Measurements from ENCODE around the gene LSM14A.

DNA sequence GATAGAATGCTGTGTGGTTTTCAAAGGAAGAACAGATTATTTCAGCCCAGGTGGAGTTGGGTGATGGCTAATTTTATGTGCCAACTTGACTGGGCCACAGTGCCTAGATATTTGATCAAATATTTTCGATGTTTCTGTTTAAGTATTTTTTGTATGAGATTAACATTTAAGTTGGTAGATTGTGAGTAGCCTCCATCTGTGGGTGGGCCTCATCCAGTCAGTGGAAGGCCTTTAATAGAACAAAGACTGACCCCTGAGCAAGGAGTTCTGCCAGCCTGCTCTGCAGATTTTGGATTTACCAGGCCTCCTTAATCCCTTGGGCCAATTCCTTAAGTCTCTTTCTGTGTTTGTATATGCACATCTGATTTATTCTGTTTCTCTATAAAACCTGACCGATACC lies 13.9 kb downstream of the LSM14A start:
- TF ChIP-seq, protein P1, sequence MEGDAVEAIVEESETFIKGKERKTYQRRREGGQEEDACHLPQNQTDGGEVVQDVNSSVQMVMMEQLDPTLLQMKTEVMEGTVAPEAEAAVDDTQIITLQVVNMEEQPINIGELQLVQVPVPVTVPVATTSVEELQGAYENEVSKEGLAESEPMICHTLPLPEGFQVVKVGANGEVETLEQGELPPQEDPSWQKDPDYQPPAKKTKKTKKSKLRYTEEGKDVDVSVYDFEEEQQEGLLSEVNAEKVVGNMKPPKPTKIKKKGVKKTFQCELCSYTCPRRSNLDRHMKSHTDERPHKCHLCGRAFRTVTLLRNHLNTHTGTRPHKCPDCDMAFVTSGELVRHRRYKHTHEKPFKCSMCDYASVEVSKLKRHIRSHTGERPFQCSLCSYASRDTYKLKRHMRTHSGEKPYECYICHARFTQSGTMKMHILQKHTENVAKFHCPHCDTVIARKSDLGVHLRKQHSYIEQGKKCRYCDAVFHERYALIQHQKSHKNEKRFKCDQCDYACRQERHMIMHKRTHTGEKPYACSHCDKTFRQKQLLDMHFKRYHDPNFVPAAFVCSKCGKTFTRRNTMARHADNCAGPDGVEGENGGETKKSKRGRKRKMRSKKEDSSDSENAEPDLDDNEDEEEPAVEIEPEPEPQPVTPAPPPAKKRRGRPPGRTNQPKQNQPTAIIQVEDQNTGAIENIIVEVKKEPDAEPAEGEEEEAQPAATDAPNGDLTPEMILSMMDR (IDR thresholded peaks at IDR 0.05), result no peak
- no peak for TF ChIP-seq POLR2A (IDR thresholded peaks at IDR 0.05)

Measured in Peyer's patch (tissue), 4 donors.